ENCODE results near the gene OR51V1. TPM values are rescaled to one million over a fixed set of nuclear protein-coding genes. Genes with fewer than 3 reads are reported as not detected.

The OR51V1 gene
- total RNA-seq, 1 donor from 2014 or later = not detected

GRCh38 chr11:5198285-5198684, 2.2 kb downstream of the OR51V1 start:
- no peak for DNase-seq (ENCODE audit: low spot score)
- H3K36me3 Mint-ChIP-seq (ENCODE audit: low read depth, unreplicated experiment) = no peaks in the 10 kb centered on the region
- H3K9me3 Mint-ChIP-seq (ENCODE audit: unreplicated experiment) = no peaks in the 10 kb centered on the region
- no peak for TF ChIP-seq CTCF (IDR thresholded peaks at IDR 0.05; ENCODE audit: unreplicated experiment)
- peaks cover 2% of the 10 kb centered on the region for H3K27me3 Mint-ChIP-seq (ENCODE audit: unreplicated experiment)
- H3K27ac Mint-ChIP-seq (ENCODE audit: unreplicated experiment) = no peak overlapping the region
- no peak overlapping the region for H3K4me3 Mint-ChIP-seq (ENCODE audit: unreplicated experiment)
- no peaks in the 10 kb centered on the region for H3K4me1 Mint-ChIP-seq (ENCODE audit: unreplicated experiment)

GRCh38 chr11:5197536-5197935, 2.9 kb downstream of the OR51V1 start:
- no peaks in the 10 kb centered on the region for H3K36me3 Mint-ChIP-seq (ENCODE audit: low read depth, unreplicated experiment)
- no peaks in the 10 kb centered on the region for H3K4me1 Mint-ChIP-seq (ENCODE audit: unreplicated experiment)
- peaks cover 2% of the 10 kb centered on the region for H3K27me3 Mint-ChIP-seq (ENCODE audit: unreplicated experiment)
- TF ChIP-seq CTCF (IDR thresholded peaks at IDR 0.05; ENCODE audit: unreplicated experiment) = no peak
- no peaks in the 10 kb centered on the region for H3K9me3 Mint-ChIP-seq (ENCODE audit: unreplicated experiment)
- H3K27ac Mint-ChIP-seq (ENCODE audit: unreplicated experiment) = no peak overlapping the region
- no peak for DNase-seq (ENCODE audit: low spot score)
- H3K4me3 Mint-ChIP-seq (ENCODE audit: unreplicated experiment) = no peak overlapping the region

GRCh38 chr11:5196731-5197130, 3.8 kb downstream of the OR51V1 start:
- TF ChIP-seq CTCF (IDR thresholded peaks at IDR 0.05; ENCODE audit: unreplicated experiment) = no peak
- no peaks in the 10 kb centered on the region for H3K9me3 Mint-ChIP-seq (ENCODE audit: unreplicated experiment)
- no peak overlapping the region for H3K4me3 Mint-ChIP-seq (ENCODE audit: unreplicated experiment)
- no peak overlapping the region for H3K27ac Mint-ChIP-seq (ENCODE audit: unreplicated experiment)
- H3K36me3 Mint-ChIP-seq (ENCODE audit: low read depth, unreplicated experiment) = no peaks in the 10 kb centered on the region
- H3K27me3 Mint-ChIP-seq (ENCODE audit: unreplicated experiment) = peaks cover 2% of the 10 kb centered on the region
- DNase-seq (ENCODE audit: low spot score) = no peak
- H3K4me1 Mint-ChIP-seq (ENCODE audit: unreplicated experiment) = no peaks in the 10 kb centered on the region

GRCh38 chr11:5196067-5196466, 4.4 kb downstream of the OR51V1 start:
- Mint-ChIP-seq H3K27ac (ENCODE audit: unreplicated experiment) (no peak overlapping the region), H3K36me3 (ENCODE audit: low read depth, unreplicated experiment) (no peaks in the 10 kb centered on the region), H3K4me3 (ENCODE audit: unreplicated experiment) (no peak overlapping the region), H3K9me3 (ENCODE audit: unreplicated experiment) (no peaks in the 10 kb centered on the region), H3K27me3 (ENCODE audit: unreplicated experiment) (peaks cover 2% of the 10 kb centered on the region), H3K4me1 (ENCODE audit: unreplicated experiment) (no peaks in the 10 kb centered on the region)
- no peak for DNase-seq (ENCODE audit: low spot score)
- TF ChIP-seq CTCF (IDR thresholded peaks at IDR 0.05; ENCODE audit: unreplicated experiment) = no peak

- H3K36me3 Mint-ChIP-seq (ENCODE audit: low read depth, unreplicated experiment) = no peaks in the 10 kb centered on the region
- H3K4me1 Mint-ChIP-seq (ENCODE audit: unreplicated experiment) = no peaks in the 10 kb centered on the region
- H3K4me3 Mint-ChIP-seq (ENCODE audit: unreplicated experiment) = no peak overlapping the region
- no peak for TF ChIP-seq CTCF (IDR thresholded peaks at IDR 0.05; ENCODE audit: unreplicated experiment)
- no peaks in the 10 kb centered on the region for H3K27me3 Mint-ChIP-seq (ENCODE audit: unreplicated experiment)
- H3K27ac Mint-ChIP-seq (ENCODE audit: unreplicated experiment) = no peak overlapping the region
- no peak for DNase-seq (ENCODE audit: low spot score)
- no peaks in the 10 kb centered on the region for H3K9me3 Mint-ChIP-seq (ENCODE audit: unreplicated experiment)
These were observed 7.7 kb downstream of the OR51V1 start for GRCh38 chr11:5192738-5193137.

Measured in endothelial cell (in vitro differentiated cells).